ENCODE measurements around the gene PDIA4.

Gene PDIA4

DNA sequence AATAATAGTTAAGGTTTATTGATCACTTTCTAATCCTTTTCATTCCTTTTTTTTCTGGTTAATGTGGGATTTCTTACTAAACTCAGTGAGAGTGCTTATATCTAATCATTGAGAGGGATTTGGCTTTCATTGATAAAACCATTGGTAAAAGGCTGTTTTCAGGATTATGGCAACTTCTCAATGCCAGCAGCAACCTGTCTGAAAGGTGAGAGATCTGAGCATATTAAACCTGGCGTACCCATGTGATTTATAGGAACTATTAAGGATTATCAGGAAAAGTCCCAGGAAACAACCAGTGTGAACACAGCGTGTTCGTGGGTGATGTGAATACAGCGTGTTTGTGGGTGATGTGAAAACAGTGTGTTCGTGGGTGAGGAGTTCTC is 65.9 kb downstream of the PDIA4 start:
- no peaks in the 10 kb centered on the region for H3K27me3 Mint-ChIP-seq
- peaks cover 13% of the 10 kb centered on the region for H3K4me1 Mint-ChIP-seq
- no peaks in the 10 kb centered on the region for H3K36me3 Mint-ChIP-seq
- no peaks in the 10 kb centered on the region for H3K9me3 Mint-ChIP-seq
- ATAC-seq (ENCODE audit: low read depth) (no peak), DNase-seq (ENCODE audit: low spot score in 2 of 2) (no peak)
- H3K4me3 Mint-ChIP-seq: peak overlapping the region; percentile 89
- peak overlapping the region; percentile 93 for H3K27ac Mint-ChIP-seq

- Mint-ChIP-seq H3K4me1 (peaks cover 7% of the 10 kb centered on the region), H3K4me3 (no peak overlapping the region), H3K36me3 (no peaks in the 10 kb centered on the region), H3K9me3 (no peaks in the 10 kb centered on the region), H3K27ac (no peak overlapping the region), H3K27me3 (no peaks in the 10 kb centered on the region)
- DNase-seq (ENCODE audit: low spot score in 2 of 2): no peak
- ATAC-seq (ENCODE audit: low read depth): no peak
These were observed 68.6 kb downstream of the PDIA4 start for GRCh38 chr7:148959726-148960125.

GRCh38 chr7:148958061-148958460 is 70.2 kb downstream of the PDIA4 start:
- DNase-seq (ENCODE audit: low spot score in 2 of 2) (no peak), ATAC-seq (ENCODE audit: low read depth) (no peak)
- H3K36me3 Mint-ChIP-seq: no peaks in the 10 kb centered on the region
- no peaks in the 10 kb centered on the region for H3K27me3 Mint-ChIP-seq
- peaks cover 4% of the 10 kb centered on the region for H3K4me1 Mint-ChIP-seq
- no peaks in the 10 kb centered on the region for H3K9me3 Mint-ChIP-seq
- H3K27ac Mint-ChIP-seq: no peak overlapping the region
- H3K4me3 Mint-ChIP-seq: no peak overlapping the region

- DNase-seq (ENCODE audit: low spot score in 2 of 2) (no peak), ATAC-seq (ENCODE audit: low read depth) (no peak)
- Mint-ChIP-seq H3K4me1 (no peaks in the 10 kb centered on the region), H3K4me3 (no peak overlapping the region), H3K27me3 (no peaks in the 10 kb centered on the region), H3K27ac (no peak overlapping the region), H3K36me3 (no peaks in the 10 kb centered on the region), H3K9me3 (no peaks in the 10 kb centered on the region)
These were observed 73.5 kb downstream of the PDIA4 start for GRCh38 chr7:148954766-148955165.

DNA sequence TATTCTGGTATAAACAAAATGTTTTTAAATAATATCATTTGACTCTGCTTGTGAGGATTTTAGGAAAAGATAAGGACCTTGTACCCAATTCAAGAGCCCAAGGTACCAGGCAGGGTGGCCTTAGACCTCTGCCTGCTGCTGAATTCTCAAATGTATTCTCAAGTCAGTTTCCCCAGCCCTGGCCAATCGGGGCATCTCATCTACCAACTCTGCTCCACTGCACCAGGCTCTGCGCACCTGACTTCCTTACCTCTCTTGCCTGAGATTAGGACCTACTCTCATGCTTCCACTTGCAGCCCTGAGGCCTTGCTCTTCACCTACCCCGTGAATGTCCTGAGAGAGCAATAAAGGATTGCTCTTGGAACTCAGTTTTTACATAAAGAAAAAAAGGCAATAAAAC is 74.6 kb downstream of the PDIA4 start:
- DNase-seq (ENCODE audit: low spot score in 2 of 2): no peak
- Mint-ChIP-seq H3K27me3 (no peaks in the 10 kb centered on the region), H3K36me3 (no peaks in the 10 kb centered on the region), H3K4me1 (no peaks in the 10 kb centered on the region), H3K27ac (no peak overlapping the region), H3K9me3 (no peaks in the 10 kb centered on the region), H3K4me3 (no peak overlapping the region)
- ATAC-seq (ENCODE audit: low read depth): no peak

Measured in memory B cell (primary cell).